GM21423 (cell line): ENCODE data around the gene POU2F1.

Experiments
- ATAC-seq: cut with Tn5 transposase; IDR thresholded peaks from one replicate; pipeline ENCODE4 v1.9.1; 2021; ENCODE audit warnings: mild to moderate bottlenecking, moderate library complexity; ENCODE audit not compliant: unreplicated experiment

The POU2F1 gene

GRCh38 chr1:167413328-167413727 lies 192.6 kb downstream of the POU2F1 start:
- ATAC-seq = no peak

GRCh38 chr1:167416506-167416905 lies 195.8 kb downstream of the POU2F1 start:
- ATAC-seq = no peak

DNA sequence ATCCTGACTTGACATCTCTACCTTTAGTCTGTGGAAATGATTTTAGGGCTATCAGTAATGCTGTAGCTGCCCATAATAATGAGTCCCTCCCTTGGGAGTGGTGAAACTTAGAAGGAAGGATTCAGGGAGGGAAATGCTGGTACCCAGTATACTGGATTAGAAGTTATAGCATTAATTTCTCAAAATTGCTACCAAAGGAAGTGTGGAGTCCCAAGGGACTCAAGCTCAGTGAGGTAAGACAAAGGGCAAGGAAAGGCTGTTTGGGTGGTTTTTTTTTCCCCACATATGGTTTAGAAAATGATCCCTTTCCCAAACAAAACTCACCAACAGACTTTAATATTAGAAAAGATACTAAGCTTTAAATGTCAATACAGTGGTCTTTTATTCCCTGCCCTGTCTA lies 197.7 kb downstream of the POU2F1 start:
- no peak for ATAC-seq

DNA sequence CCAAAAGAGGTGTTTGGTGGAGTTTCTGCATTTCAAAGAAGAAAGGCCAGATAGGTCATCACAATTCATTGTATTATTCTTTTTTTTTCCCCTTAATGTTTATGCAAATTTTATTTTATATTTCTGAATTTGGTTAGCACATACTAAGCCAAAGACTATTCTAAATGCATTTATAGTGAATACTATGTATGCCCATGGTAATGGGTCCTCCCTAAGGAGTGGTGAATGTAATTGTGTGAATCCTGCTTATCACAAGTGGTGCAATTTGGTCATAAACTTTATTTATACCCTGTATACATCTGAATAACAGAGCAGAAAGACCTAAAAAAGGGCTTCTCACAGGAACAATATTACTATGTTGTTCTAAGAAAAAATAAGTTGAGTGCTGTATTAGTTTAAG lies 198.6 kb downstream of the POU2F1 start:
- no peak for ATAC-seq

DNA sequence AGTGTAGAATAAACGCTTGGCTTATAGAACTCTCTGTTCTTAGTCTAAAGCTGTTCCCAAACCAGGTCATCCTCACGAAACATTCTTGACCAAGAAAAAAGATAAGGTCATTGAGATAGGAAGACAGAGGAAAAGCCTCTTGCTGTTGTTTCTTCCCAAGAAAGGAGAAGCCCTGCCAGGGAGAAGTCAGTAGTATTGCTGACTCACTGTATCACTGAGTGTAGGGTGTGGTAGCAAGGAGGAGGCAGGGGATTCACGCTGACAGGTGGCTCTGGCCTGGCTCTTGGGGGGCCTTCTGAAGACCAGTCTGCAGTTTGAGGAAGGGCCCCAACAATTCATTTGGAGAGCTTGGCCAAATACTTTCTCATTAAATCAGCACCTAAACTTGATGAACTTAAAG lies 199.8 kb downstream of the POU2F1 start:
- no peak for ATAC-seq

- ATAC-seq = no peak
Observed at GRCh38 chr1:167423684-167424619, 203.3 kb downstream of the POU2F1 start.

DNA sequence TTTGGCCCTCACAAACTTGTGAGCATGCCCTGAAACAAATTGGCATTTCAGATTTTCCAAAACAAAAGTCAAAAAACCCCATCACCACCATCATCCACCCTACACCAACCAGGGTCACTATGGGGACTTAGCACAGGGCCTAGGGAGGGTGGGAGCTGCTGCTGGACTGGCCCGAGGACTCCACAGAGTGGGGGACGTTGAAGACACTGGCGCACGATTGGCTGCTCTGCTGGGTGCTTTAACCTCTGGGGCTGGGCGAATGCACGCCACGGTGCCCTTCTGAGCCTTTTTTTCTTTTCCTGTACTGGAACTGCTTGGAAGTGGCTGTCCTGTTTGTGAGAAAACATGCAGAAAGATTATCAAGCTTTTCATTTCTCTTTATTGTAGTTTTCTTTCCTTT lies 204.8 kb downstream of the POU2F1 start:
- ATAC-seq = no peak

DNA sequence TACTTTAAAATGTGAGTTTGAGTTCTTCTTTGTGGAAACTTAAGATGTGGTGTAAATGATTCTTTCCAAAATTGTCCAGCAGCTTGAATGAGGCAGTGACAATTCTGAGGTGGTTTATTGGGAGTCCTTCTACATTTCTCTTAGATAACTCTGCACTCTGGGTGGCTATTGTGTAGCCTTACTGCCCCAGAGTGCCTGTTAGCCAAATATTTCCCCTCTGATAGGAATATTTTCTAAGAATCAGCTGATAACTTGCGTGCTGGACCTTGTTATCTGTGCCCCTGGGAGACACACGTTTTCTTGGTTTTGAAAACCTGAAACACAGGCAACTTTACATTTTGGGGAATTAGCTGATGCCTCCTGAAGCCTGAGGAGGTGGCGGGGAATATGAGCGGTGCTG lies 206.0 kb downstream of the POU2F1 start:
- ATAC-seq = no peak

DNA sequence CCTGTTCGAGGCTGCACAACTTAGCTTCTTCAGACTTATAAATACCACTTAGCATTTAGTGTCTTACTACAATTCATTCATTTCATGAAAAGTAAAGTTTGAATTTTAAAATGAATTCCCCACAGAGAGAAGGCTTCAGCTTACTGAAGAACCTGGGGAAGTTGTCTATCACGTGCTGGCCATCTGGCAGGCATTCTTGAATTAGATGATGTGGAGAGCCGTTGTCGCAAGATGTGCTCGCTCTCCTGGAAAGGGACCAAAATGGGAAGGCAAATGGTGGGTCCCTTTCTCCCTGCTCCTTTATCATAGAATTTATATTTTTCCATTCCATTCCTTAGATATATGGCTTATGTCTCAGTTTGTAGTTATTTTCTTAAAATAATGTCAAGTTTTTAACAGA lies 207.2 kb downstream of the POU2F1 start:
- no peak for ATAC-seq

- no peak for ATAC-seq
Observed at GRCh38 chr1:167428395-167428794, 207.7 kb downstream of the POU2F1 start.

- ATAC-seq = peak; percentile 40
Observed at GRCh38 chr1:167429612-167430011, 208.9 kb downstream of the POU2F1 start.

DNA sequence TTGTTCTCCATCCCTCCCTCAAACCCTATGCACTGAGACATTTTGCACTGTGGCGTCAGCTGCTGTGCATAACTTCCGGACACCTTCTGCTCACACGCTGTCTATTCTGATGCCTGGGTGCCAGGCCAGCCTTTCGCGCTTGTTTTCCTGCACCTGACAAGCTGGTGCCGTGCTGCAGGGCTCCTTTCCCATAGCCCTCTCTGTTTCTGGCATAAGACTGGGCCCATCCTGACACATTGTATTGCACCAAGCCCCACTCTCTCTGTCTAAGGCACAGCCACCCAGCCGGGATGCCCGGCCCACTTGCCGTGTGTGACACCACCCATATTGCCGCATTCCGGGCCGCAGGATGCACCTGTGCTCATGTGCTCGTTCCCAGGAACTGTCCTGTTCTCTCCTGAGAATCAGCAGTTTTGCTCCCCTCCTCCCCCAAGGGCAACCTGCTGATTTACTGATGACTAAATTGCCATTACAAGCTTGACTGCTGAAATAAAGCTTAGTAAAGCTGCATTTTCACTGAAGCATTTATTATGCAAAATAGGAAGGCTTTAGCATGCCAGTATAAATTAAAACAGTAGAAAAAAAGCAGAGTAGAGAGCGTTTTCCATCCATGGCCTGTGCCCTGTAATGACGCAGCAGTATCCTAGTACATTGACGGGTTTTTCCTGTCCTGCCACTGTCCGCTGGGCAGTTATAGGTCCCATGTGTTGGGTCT lies 209.6 kb downstream of the POU2F1 start:
- no peak for ATAC-seq

- ATAC-seq = no peak
Observed at GRCh38 chr1:167430849-167431242, 210.2 kb downstream of the POU2F1 start.

DNA sequence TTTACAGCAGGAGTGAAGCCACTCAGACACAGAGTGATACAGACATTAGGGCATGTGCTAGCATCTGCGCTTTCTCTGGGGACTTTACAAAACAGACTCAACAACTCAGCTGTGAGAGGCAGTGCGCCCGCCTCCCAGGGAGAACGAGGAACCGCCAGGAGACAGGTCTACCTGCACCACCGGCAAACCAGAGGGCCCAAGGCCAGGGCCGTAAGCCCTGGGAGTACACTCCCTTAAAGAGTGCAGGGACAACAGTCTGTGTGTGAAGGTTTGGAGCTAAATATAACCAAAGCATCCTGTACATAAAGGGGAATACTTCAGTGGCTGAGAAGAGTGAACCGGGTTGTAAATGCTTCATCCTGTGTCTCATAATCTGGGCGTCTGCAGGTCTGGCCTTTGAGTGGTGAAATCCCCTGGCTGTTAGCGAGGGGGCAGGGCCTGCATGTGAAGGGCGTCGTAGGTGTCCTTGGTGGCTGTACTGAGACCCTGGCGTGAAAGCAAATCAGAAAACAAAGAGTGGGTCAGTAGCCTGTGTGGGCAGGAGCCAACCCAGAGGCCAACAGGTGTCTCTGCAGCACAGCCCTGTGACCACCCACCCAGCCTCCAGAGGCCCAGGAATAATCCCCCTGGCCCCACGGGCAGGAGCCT lies 210.7 kb downstream of the POU2F1 start:
- no peak for ATAC-seq

GRCh38 chr1:167431909-167432650 lies 211.4 kb downstream of the POU2F1 start:
- ATAC-seq = no peak

DNA sequence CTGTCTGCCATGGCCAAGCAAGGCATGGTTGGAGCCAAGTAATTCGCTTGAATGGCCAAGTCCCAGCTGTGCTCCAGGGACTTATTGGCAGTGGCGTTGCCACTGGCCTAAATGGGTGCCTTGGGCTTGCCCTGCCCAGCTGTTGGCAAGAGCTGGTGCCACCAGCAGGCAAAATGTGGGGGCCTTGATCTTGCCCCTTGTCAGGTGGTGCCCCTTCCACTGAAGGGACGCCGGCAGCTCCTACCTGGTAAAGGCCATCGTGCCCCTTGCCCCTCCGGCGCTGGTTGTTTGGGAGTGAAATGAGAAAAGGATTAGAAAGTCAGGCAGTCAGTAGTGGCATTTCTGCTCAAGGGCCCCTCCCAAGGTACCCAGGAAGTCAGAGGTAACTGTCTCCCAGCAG lies 212.1 kb downstream of the POU2F1 start:
- no peak for ATAC-seq

GRCh38 chr1:167433884-167434283 lies 213.2 kb downstream of the POU2F1 start:
- no peak for ATAC-seq

DNA sequence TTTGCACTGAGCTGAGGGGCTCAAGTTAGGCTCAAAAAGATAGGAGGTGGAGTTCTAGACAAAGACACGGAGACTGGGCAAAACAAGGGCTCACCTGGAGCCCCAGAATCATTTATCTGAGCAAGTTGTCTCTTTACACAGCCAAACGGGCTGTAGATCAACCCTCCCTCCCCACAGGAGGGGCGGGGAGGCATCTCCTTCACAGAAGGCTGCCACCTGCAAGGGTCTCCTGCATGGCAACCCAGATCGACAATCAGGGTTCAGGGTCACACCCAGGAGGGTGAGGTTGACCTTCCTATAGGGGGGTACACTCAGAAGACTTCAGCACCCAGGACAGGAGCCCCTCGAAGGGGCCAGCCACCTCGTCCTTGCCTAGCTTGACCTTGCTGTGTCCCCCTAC lies 213.6 kb downstream of the POU2F1 start:
- ATAC-seq = no peak

DNA sequence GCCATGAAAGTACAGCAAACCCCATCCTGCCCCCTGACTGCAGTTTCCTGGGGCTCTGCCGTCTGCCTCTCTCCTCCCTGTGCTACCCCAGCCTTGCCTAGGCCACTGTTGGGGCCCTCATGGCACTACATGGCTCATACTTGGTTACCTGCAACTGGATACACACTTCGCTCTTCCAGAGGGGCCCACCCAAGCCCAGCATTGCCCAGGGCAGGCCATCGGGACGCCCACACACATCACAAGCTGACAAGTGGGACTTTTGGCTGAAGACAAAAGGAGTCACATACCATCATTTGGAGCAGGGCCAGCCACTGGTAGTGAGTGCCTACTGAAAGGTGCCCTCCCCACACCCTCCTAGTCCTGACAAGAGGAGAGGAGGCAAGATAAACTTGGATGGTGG lies 214.8 kb downstream of the POU2F1 start:
- no peak for ATAC-seq

DNA sequence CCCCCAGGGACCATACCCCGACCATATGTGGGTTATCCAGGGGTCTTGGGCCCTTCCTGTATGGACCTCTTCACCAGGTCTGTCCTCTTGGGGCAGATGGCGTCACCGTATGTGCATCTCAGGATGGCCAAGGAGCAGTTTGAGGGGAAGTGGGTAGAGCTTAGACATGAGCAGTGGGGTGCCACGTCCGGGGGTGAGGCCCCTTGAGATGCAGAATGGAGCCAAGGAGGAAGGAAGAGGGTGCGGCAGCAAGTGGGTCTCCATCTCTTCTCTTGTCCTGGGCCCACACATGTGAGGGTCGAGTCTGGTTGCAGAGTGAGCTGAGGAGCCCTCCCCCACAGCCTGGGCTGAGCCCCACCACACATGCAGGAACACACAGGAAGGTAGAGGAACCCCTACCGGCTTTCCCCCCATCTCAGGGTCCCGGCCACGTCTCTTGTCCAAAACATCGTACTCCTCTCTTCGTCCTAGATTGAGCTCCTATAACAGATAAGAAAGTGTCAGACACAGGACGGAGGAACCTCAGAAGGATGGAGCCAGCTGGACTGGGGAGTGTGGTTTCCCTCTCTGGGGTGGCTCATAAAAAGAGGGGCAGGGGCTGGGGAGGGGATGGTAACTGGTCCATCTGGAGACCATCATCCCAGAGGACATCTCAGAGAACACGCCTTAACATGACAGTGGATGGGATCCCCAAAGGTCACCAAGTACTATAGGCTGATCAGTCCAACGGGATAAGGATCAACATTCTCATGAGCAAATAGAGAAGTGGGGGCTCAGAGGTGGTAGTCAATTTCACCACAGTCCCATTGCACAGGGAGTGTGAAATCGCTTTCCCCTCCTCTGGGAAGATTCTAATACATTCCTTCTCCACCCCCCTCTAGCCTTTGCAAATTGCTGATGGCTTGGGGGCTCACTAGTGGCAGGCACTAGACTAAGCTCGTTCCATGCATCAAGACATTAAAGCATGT lies 217.8 kb downstream of the POU2F1 start:
- no peak for ATAC-seq
